HCT116 (cell line): ENCODE results near the gene SLAMF7. TPM values are rescaled to one million over a fixed set of nuclear protein-coding genes. Genes with fewer than 3 reads are reported as not detected.

Source experiments
- ATAC-seq: fragments of 200-7000 bp; cut with Tn5 transposase; 2 replicates; pipeline ENCODE4 v1.9.1; 2020; ENCODE audit warnings: mild to moderate bottlenecking, moderate library complexity
- BruUV-seq: library from RNA; stranded (reverse); fragments of 400-500 nt; replicated peaks from 2 replicates; lab custom pipeline; 2021; lab: Mats Ljungman, UMichigan
- CTCF ChIA-PET: fragments of 300-600 bp; sonication (Branson Sonifier 250); formaldehyde crosslinking; loops from one replicate; lab custom pipeline; 2021; ENCODE audit warnings: antibody characterized with exemption; lab: Charles Lee
- POLR2A ChIA-PET: fragments of 300-600, 350-600 bp; sonication (Branson Sonifier 250); formaldehyde crosslinking; loops from one replicate; lab custom pipeline; 2021; ENCODE audit warnings: antibody characterized with exemption; lab: Charles Lee
- RAD21 ChIA-PET, 2 experiments: fragments of 300-600 bp; sonication (Branson Sonifier 250); formaldehyde crosslinking; loops; one replicate each; lab custom pipeline; 2023; ENCODE audit warnings: low total read pairs in 2 of 2; ENCODE audit not compliant: uncharacterized antibody in 2 of 2, unreplicated experiment in 2 of 2, low non-redundant PET in 1 of 2; lab: Charles Lee
- DNase-seq: peaks from one replicate; pipeline ENCODE4 v3.0.0-alpha.2; 2010; ENCODE audit warnings: low read depth, low spot score
- H2AFZ ChIP-seq: fragments of 200-600 bp; shearing (Covaris generic), sonication (generic); 2 replicates; pipeline ENCODE4 v1.6.1; 2017; ENCODE audit warnings: low read depth, mixed run types, mixed read lengths, antibody characterized with exemption, low read length; ENCODE audit not compliant: poor library complexity, severe bottlenecking
- H3K27ac ChIP-seq: 2 replicates; pipeline ENCODE4 v1.5.1; 2012; ENCODE audit warnings: low read depth, low read length
- H3K27me3 ChIP-seq: fragments of 200-600 bp; sonication (generic); 2 replicates; pipeline ENCODE4 v1.6.1; 2016; ENCODE audit warnings: mixed run types, low read length, mixed read lengths; ENCODE audit not compliant: insufficient read depth
- H3K36me3 ChIP-seq, 2 experiments: fragments of 200-500 bp in 1 of 2; fragments of 200-600 bp in 1 of 2; sonication (Bioruptor generic) in 1 of 2; sonication (generic) in 1 of 2; 2 replicates each; pipeline versions ENCODE4 v1.5.1 to v1.6.1; 2014 to 2016; ENCODE audit warnings: low read length in 2 of 2, inconsistent platforms in 1 of 2, mixed read lengths in 1 of 2, mixed run types in 1 of 2; ENCODE audit not compliant: insufficient read depth in 2 of 2, control insufficient read depth in 1 of 2
- H3K4me1 ChIP-seq, 2 experiments: fragments of 200-600 bp in 1 of 2; sonication (generic) in 1 of 2; 2 replicates each; pipeline versions ENCODE4 v1.5.1 to v1.6.1; 2012 to 2017; ENCODE audit warnings: low read length in 2 of 2, inconsistent platforms in 1 of 2, mild to moderate bottlenecking in 1 of 2, mixed read lengths in 1 of 2, mixed run types in 1 of 2, moderate library complexity in 1 of 2; ENCODE audit not compliant: insufficient read depth in 2 of 2, control insufficient read depth in 1 of 2
- H3K4me2 ChIP-seq: fragments of 200-600 bp; sonication (generic); 2 replicates; pipeline ENCODE4 v1.6.1; 2017; ENCODE audit warnings: mixed run types, low read length, mixed read lengths
- H3K4me3 ChIP-seq, 2 experiments: fragments of 200-600 bp in 1 of 2; sonication (generic) in 1 of 2; replicated peaks in 1 of 2; 2 replicates each; pipeline ENCODE4 v1.5.1; 2011 to 2016; ENCODE audit warnings: low read length in 2 of 2, control low read depth in 1 of 2, low read depth in 1 of 2, mild to moderate bottlenecking in 1 of 2, mixed read lengths in 1 of 2, mixed run types in 1 of 2
- H3K79me2 ChIP-seq: fragments of 200-600 bp; sonication (generic); 2 replicates; pipeline ENCODE4 v1.6.1; 2017; ENCODE audit warnings: mild to moderate bottlenecking, mixed run types, low read length, moderate library complexity, mixed read lengths; ENCODE audit not compliant: insufficient read depth
- H3K9ac ChIP-seq: fragments of 200-600 bp; sonication (generic); 2 replicates; pipeline ENCODE4 v1.6.1; 2016; ENCODE audit warnings: low read length, mixed read lengths
- H3K9me2 ChIP-seq: fragments of 200-600 bp; sonication (generic), shearing (Covaris generic); 2 replicates; pipeline ENCODE4 v1.6.1; 2017; ENCODE audit warnings: mixed run types, mild to moderate bottlenecking, moderate library complexity; ENCODE audit not compliant: insufficient read depth
- H3K9me3 ChIP-seq, 2 experiments: fragments of 200-500 bp in 1 of 2; fragments of 200-600 bp in 1 of 2; sonication (Bioruptor generic) in 1 of 2; sonication (generic) in 1 of 2; 2 replicates each; pipeline ENCODE4 v1.6.1; 2014 to 2017; ENCODE audit warnings: low read length in 2 of 2, mixed read lengths in 2 of 2, inconsistent platforms in 1 of 2, low read depth in 1 of 2, mild to moderate bottlenecking in 1 of 2, mixed run types in 1 of 2, moderate library complexity in 1 of 2; ENCODE audit not compliant: control insufficient read depth in 1 of 2, insufficient read depth in 1 of 2
- H4K20me1 ChIP-seq: fragments of 200-600 bp; sonication (generic), shearing (Covaris generic); 2 replicates; pipeline ENCODE4 v1.6.1; 2017; ENCODE audit warnings: mixed run types, mild to moderate bottlenecking, moderate library complexity; ENCODE audit not compliant: insufficient read depth
- CTCF ChIP-seq, 3 experiments: fragments of 200-600 bp in 1 of 3; sonication (generic) in 1 of 3; IDR thresholded peaks in 2 of 3; conservative IDR thresholded peaks in 1 of 3; 2 replicates each; pipeline ENCODE4 v1.5.1; 2012 to 2017; ENCODE audit warnings: low read depth in 2 of 3, low read length in 2 of 3, antibody characterized with exemption in 1 of 3, borderline replicate concordance in 1 of 3, control low read depth in 1 of 3, mild to moderate bottlenecking in 1 of 3, mixed read lengths in 1 of 3, mixed run types in 1 of 3, moderate library complexity in 1 of 3; ENCODE audit not compliant: insufficient read depth in 1 of 3
- EZH2 ChIP-seq: fragments of 200-600 bp; sonication (generic); IDR thresholded peaks from 2 replicates; pipeline ENCODE4 v1.6.1; 2017; ENCODE audit warnings: antibody characterized with exemption, mixed run types
- MAX ChIP-seq: IDR thresholded peaks from 2 replicates; pipeline ENCODE4 v1.6.1; 2012
- POLR2A ChIP-seq: IDR thresholded peaks from 2 replicates; pipeline ENCODE4 v1.7.0; 2011; ENCODE audit warnings: borderline replicate concordance; ENCODE audit not compliant: insufficient read depth, insufficient read length; ENCODE audit errors: extremely low read depth
- RAD21 ChIP-seq: IDR thresholded peaks from 2 replicates; pipeline ENCODE4 v1.6.1; 2012; ENCODE audit warnings: low read depth, mild to moderate bottlenecking
- SIN3A ChIP-seq: IDR thresholded peaks from 2 replicates; pipeline ENCODE4 v1.6.1; 2012; ENCODE audit warnings: low read depth
- SRF ChIP-seq: IDR thresholded peaks from 2 replicates; pipeline ENCODE4 v1.6.1; 2012; ENCODE audit warnings: low read depth
- YY1 ChIP-seq: IDR thresholded peaks from 2 replicates; pipeline ENCODE4 v1.6.1; 2011; ENCODE audit warnings: low read length, low read depth, moderate library complexity, mild to moderate bottlenecking; ENCODE audit not compliant: insufficient replicate concordance; ENCODE audit errors: extremely low read depth
- ZFX ChIP-seq: fragments of 450-650 bp; IDR thresholded peaks from 2 replicates; pipeline ENCODE4 v1.6.1; 2017
- ZNF274 ChIP-seq: fragments of 200-500 bp; sonication (Bioruptor generic); IDR thresholded peaks from 2 replicates; pipeline ENCODE4 v1.6.1; 2014; ENCODE audit warnings: mild to moderate bottlenecking, low read depth, low read length, inconsistent platforms
- intact Hi-C: fragments of 100-400 bp; cut with micrococcal nuclease; formaldehyde crosslinking; loops from 2 replicates; pipeline ENCODE4 v1.10.0; 2022
- total RNA-seq: library from RNA; stranded (reverse); gene quantifications from one replicate; pipeline ENCODE4 v1.2.1, GENCODE V29; 2021; ENCODE audit not compliant: unreplicated experiment

The SLAMF7 gene
- total RNA-seq, 1 experiment from 2014 or later, result 0.34 TPM

- intact Hi-C loops, result no loop called here
- TF ChIP-seq SRF, result no peak
- TF ChIP-seq RAD21, result peak; percentile 44
- peak; percentile 34 to 67 (median 49); a peak in 5 of 6 replicates for TF ChIP-seq CTCF (IDR thresholded peaks at IDR 0.05 in 2 of 3, conservative IDR thresholded peaks at IDR 0.05 in 1 of 3; ENCODE audit: borderline replicate concordance in 1 of 3, insufficient read depth in 1 of 3, low read depth in 2 of 3, low read length in 2 of 3)
- peak; percentile 12 for TF ChIP-seq YY1
- TF ChIP-seq ZFX, result no peak
- no peak for TF ChIP-seq EZH2
- TF ChIP-seq, all 23 proteins: peak for 3
Observed at GRCh38 chr1:160768295-160768657, 29.2 kb downstream of the SLAMF7 start.

GRCh38 chr1:160772331-160772730 lies 33.3 kb downstream of the SLAMF7 start:
- H3K36me3 ChIP-seq, result no peaks in the 10 kb centered on the region
- no peak overlapping the region for H2AFZ ChIP-seq
- H3K4me1 ChIP-seq, result no peaks in the 10 kb centered on the region
- no peak for DNase-seq
- no peak overlapping the region for H3K9ac ChIP-seq
- BruUV-seq, result no TSS peak
- ChIA-PET CTCF (interaction anchor here (1.3 kb wide), 1 partner anchor 180 kb away, joined by 3 read pairs; no protein-coding TSS in a partner anchor), RAD21 (no interaction called here), POLR2A (no interaction called here)
- H3K9me2 ChIP-seq, result no peaks in the 10 kb centered on the region
- H3K79me2 ChIP-seq, result no peaks in the 10 kb centered on the region
- TF ChIP-seq ZNF274, result no peak
- no peak for TF ChIP-seq MAX
- no peak for TF ChIP-seq ZFX
- TF ChIP-seq EZH2, result no peak
- TF ChIP-seq SIN3A, result no peak
- no peak for TF ChIP-seq POLR2A
- H3K9me3 ChIP-seq, result no peaks in the 10 kb centered on the region
- H3K27ac ChIP-seq, result no peak overlapping the region
- H3K4me3 ChIP-seq, result no peak overlapping the region
- no peaks in the 10 kb centered on the region for H3K27me3 ChIP-seq
- intact Hi-C loops, result no loop called here
- H4K20me1 ChIP-seq, result no peaks in the 10 kb centered on the region
- ATAC-seq, result no peak
- H3K4me2 ChIP-seq, result no peak overlapping the region

More at GRCh38 chr1:160768295-160768657, 29.2 kb downstream of the SLAMF7 start:
- no peak overlapping the region for H3K4me2 ChIP-seq
- no peak overlapping the region for H3K4me3 ChIP-seq
- no TSS peak for BruUV-seq
- no peak overlapping the region for H3K9ac ChIP-seq
- no peaks in the 10 kb centered on the region for H3K4me1 ChIP-seq
- ChIA-PET RAD21 (interaction anchor here in 1 of 2 experiments (0.6 kb wide), 1 partner anchor 184 kb away, joined by 3 read pairs; no protein-coding TSS in a partner anchor), POLR2A (interaction anchor here (1.4 kb wide), 1 partner anchor 9 kb away, joined by 6 read pairs; no protein-coding TSS in a partner anchor), CTCF (interaction anchor here (0.7 to 3.7 kb wide), 13 partner anchors 9 to 595 kb away, joined by 3 to 29 read pairs (median 4); no protein-coding TSS in a partner anchor)
- no peak overlapping the region for H2AFZ ChIP-seq
- no peak overlapping the region for H3K27ac ChIP-seq
- no peaks in the 10 kb centered on the region for H3K79me2 ChIP-seq
- no peaks in the 10 kb centered on the region for H3K36me3 ChIP-seq
- no peaks in the 10 kb centered on the region for H4K20me1 ChIP-seq
- no peaks in the 10 kb centered on the region for H3K9me2 ChIP-seq
- H3K9me3 ChIP-seq, result no peaks in the 10 kb centered on the region
- no peaks in the 10 kb centered on the region for H3K27me3 ChIP-seq
- ATAC-seq (peak; percentile 81), DNase-seq (no peak)
